Subcutaneous abdominal adipose tissue (tissue), 5 donors: ENCODE data around the gene C1QTNF3.
A peak's percentile ranks its signal among the peaks of the same experiment; 100 is the strongest.
"Not testable (repeated sequence)": the region's sequence is repeated elsewhere in the genome, so short reads cannot be mapped to it uniquely, and the experiment has no call there.

Experiments used
- H3K27ac ChIP-seq: one replicate; pipeline ENCODE4 v1.7.0; 2013; ENCODE audit warnings: low read depth, mild to moderate bottlenecking, inconsistent platforms, low read length, moderate library complexity
- H3K27me3 ChIP-seq, 5 donors: one replicate each; pipeline ENCODE4 v1.7.0; 2013; ENCODE audit warnings: low read length in 5 of 5, inconsistent platforms in 1 of 5; ENCODE audit not compliant: control insufficient read depth in 5 of 5, insufficient read depth in 4 of 5
- H3K36me3 ChIP-seq, 5 donors: one replicate each; pipeline ENCODE4 v1.7.0; 2013; ENCODE audit warnings: low read length in 5 of 5; ENCODE audit not compliant: control insufficient read depth in 5 of 5, insufficient read depth in 5 of 5
- H3K4me1 ChIP-seq, 5 donors: one replicate each; pipeline ENCODE4 v1.7.0; 2013; ENCODE audit warnings: low read length in 5 of 5, mild to moderate bottlenecking in 3 of 5, moderate library complexity in 1 of 5; ENCODE audit not compliant: control insufficient read depth in 5 of 5, insufficient read depth in 5 of 5
- H3K4me3 ChIP-seq, 5 donors: one replicate each; pipeline ENCODE4 v1.7.0; 2013; ENCODE audit warnings: low read length in 5 of 5, low read depth in 1 of 5
- H3K9ac ChIP-seq, 5 donors: one replicate each; pipeline ENCODE4 v1.7.0; 2013; ENCODE audit warnings: low read length in 5 of 5, mild to moderate bottlenecking in 4 of 5, moderate library complexity in 3 of 5
- H3K9me3 ChIP-seq, 5 donors: one replicate each; pipeline ENCODE4 v1.7.0; 2013; ENCODE audit warnings: low read length in 5 of 5; ENCODE audit not compliant: control insufficient read depth in 5 of 5
- donor health status: healthy.
- donor health status: healthy.
- donor health status: healthy.
- donor health status: healthy.
- donor health status: healthy.

Gene C1QTNF3

DNA sequence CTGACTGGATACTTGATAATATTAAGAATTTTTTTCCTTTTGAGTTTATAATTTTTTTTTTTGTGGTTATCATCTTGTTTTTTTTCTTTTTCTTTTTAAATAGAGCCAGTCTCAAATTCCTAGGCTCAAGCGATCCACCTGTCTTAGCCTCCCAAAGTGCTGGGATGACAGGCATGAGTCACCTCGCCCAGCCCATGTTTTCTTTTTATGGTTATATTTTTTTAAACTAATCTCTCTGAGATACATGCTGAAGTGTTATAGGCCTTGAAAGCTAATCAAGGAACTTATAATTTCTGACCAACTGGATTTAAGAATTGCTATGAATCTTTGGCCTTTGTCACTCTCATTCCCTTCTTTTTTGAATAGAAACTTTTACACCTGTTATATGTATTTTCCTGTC, 28.4 kb downstream of the C1QTNF3 start:
- Histone ChIP-seq H3K27me3 (no peaks in the 10 kb centered on the region), H3K9me3 (no peaks in the 10 kb centered on the region), H3K4me3 (no peak overlapping the region), H3K27ac (no peak overlapping the region), H3K36me3 (no peaks in the 10 kb centered on the region), H3K4me1 (peaks cover 0 to 17% (median 12%) of the 10 kb centered on the region in 5 donors), H3K9ac (no peak overlapping the region)

DNA sequence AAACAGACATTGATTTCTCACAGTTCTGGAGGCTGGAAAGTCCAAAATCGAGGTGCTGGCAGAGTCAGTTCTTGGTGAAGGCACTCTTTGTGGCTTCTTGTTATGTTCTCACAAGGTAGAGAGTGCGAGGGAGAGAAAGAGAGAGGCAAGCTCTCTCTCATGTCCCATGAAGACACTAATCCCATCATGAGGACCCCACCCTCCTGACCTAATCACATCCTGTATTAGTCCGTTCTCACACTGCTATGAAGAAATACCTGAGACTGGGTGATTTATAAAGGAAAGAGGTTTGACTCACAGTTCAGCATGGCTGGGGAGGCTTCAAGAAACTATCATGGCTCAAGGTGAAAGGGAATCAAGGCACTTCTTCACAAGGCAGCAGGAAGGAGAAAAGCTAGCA, 29.5 kb downstream of the C1QTNF3 start:
- H3K27me3 ChIP-seq, result no peaks in the 10 kb centered on the region
- no peaks in the 10 kb centered on the region for H3K9me3 ChIP-seq
- H3K4me1 ChIP-seq, result peaks cover 0 to 22% (median 17%) of the 10 kb centered on the region in 5 donors
- no peak overlapping the region for H3K9ac ChIP-seq
- H3K36me3 ChIP-seq, result no peaks in the 10 kb centered on the region
- H3K4me3 ChIP-seq, result no peak overlapping the region
- H3K27ac ChIP-seq, result no peak overlapping the region

DNA sequence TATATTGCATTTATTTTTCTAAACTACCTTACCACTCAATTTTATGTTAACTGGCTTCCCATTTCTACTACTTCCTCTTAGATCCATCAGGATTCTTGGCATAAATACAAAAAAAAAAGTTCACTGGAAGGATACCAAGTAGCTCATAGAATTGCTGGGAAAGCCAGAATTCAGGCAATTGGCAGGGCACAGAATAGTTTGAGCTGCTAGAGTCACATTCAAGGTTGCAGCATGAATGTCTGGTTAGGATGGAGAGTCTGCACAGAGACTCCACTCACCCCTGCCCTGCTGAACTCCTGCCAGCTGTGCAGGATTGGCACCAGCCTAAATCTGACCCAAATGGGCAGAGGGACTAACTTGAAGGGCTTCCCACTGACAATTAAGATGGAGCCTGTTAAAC, 30.2 kb downstream of the C1QTNF3 start:
- Histone ChIP-seq H3K36me3 (no peaks in the 10 kb centered on the region), H3K27ac (no peak overlapping the region), H3K9me3 (no peaks in the 10 kb centered on the region), H3K27me3 (no peaks in the 10 kb centered on the region), H3K4me1 (peaks cover 0 to 25% (median 20%) of the 10 kb centered on the region in 5 donors), H3K9ac (no peak overlapping the region), H3K4me3 (no peak overlapping the region)

GRCh38 chr5:34011536-34011935, 31.5 kb downstream of the C1QTNF3 start:
- Histone ChIP-seq H3K27me3 (no peaks in the 10 kb centered on the region), H3K9me3 (no peaks in the 10 kb centered on the region), H3K4me3 (no peak overlapping the region), H3K36me3 (no peaks in the 10 kb centered on the region), H3K27ac (no peak overlapping the region), H3K9ac (no peak overlapping the region), H3K4me1 (peaks cover 6 to 32% (median 30%) of the 10 kb centered on the region in 5 donors)

- H3K27me3 ChIP-seq, H3K9me3 ChIP-seq, H3K36me3 ChIP-seq, H3K9ac ChIP-seq, H3K27ac ChIP-seq, H3K4me3 ChIP-seq: not testable (repeated sequence)
- peaks cover 6 to 36% (median 32%) of the 10 kb centered on the region in 5 donors for H3K4me1 ChIP-seq
These were observed 32.9 kb downstream of the C1QTNF3 start for GRCh38 chr5:34010146-34010545.

GRCh38 chr5:34009610-34010009, 33.4 kb downstream of the C1QTNF3 start:
- Histone ChIP-seq H3K9me3 (no peaks in the 10 kb centered on the region), H3K27ac (no peak overlapping the region), H3K4me3 (no peak overlapping the region), H3K27me3 (no peaks in the 10 kb centered on the region), H3K4me1 (peaks cover 6 to 36% (median 32%) of the 10 kb centered on the region in 5 donors), H3K9ac (no peak overlapping the region), H3K36me3 (peaks cover 0 to under 1% (median 0%) of the 10 kb centered on the region in 5 donors)

DNA sequence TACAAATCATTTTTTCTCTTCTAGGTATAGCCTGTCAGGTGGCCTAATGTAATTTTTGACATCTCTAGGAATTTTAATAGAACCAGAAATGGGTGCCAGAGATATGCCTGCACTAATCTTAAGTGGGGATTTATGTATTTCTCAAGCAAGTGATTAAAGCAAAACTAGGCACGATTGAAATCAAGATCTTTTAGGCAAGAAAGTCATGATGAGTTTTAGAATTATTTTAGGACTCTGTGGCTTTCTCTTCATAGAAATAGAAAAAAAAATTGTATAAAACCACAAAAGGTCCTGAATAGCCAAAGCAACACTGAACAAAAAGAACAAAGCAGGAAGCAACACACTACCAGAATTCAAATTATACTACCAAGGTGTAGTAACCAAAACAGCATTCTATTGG, 34.2 kb downstream of the C1QTNF3 start:
- peak overlapping the region; percentile 79 to 99 (median 96) for H3K4me3 ChIP-seq

DNA sequence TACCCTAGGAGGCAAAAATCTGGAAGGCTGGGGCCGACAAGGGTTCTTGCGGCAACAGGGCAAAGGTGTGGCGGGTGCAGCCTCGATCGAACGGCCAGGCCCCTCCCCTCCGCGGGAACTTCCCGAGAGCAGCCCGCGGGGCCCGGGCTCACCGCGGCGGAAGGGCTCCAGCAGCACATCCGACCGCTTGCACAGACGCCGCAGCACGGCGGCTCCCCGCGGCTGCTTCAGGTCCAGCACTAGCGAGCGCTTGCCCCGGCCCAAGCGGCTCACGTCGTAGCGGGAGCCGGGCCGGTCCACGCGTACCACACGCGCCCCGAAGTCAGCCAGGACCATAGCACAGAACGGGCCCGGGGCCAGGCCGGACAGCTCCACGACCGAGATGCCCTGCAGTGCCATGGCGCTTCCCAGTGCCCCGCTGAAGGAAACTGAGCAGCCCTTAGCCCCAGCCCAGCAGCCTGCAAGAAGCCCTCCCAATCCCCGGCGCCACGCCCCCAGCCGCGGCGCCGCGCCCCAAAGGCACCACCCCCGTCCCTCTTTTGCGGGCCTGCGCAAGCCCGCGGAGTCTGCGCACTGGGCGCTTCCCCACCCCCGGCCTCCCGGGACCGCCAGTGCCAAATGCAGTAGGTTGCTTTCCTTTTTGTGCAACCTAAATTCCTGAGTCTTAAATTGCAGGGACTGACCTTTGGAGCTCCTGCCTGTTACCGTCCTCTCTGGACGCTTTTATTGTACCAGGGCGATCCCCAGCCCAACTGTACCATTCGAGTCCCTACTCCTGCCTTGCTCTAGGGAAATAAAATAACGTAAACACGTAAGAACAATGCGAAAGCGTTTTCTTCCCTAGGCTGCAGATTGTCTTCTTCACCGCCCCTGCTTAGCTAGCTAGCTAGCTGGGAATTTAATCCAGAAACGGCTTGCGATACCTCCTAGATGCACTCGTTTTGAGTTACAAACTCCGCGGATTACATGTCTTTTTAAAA, 35.1 kb downstream of the C1QTNF3 start, which contains the start of gene AMACR:
Gene AMACR, minus strand, starts transcription at position 430 of the 980 bp plus-strand sequence. Its CDS starts 31 bp downstream, at position 399.
- Histone ChIP-seq H3K27me3 (no peaks in the 10 kb centered on the region), H3K36me3 (peaks cover 5 to 16% (median 9%) of the 10 kb centered on the region in 5 donors), H3K9me3 (no peaks in the 10 kb centered on the region), H3K4me1 (peaks cover 6 to 34% (median 30%) of the 10 kb centered on the region in 5 donors), H3K4me3 (peak within 1 kb of the TSS; percentile 79 to 99 (median 96)), H3K9ac (peak within 1 kb of the TSS; percentile 78 to 94 (median 86)), H3K27ac (peak within 1 kb of the TSS; percentile 89)

More for the DNA sequence above, 34.2 kb downstream of the C1QTNF3 start:
- H3K27ac ChIP-seq, result peak overlapping the region; percentile 89
- peak overlapping the region in 4 of 5 donors; percentile 21 to 94 (median 82) for H3K9ac ChIP-seq
- no peaks in the 10 kb centered on the region for H3K27me3 ChIP-seq
- H3K4me1 ChIP-seq, result peaks cover 6 to 36% (median 32%) of the 10 kb centered on the region in 5 donors
- H3K36me3 ChIP-seq, result peaks cover 0 to 7% (median 3%) of the 10 kb centered on the region in 5 donors
- H3K9me3 ChIP-seq, result no peaks in the 10 kb centered on the region

DNA sequence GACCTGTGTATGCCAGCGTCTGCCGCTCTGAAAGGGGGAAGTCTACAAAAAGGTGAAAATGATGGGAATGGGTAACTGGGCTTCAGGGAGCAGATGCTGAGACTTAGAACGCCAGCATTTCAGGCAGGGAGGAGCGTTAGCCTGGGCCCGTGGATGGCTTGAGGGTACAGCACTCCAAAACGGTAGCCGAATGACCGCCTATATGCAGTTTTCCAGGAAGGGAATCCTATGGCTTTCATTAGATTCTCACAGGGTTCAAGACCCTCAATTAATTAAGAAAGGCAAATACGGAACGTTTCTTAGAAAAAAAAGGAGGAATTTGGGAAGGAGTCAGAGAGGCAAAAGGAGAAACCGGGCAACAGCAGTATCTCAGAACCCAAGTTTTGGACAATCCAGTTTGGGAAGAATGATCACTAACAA, 35.8 kb downstream of the C1QTNF3 start:
- Histone ChIP-seq H3K9me3 (no peaks in the 10 kb centered on the region), H3K4me1 (peaks cover 6 to 27% (median 26%) of the 10 kb centered on the region in 5 donors), H3K36me3 (peaks cover 5 to 23% (median 11%) of the 10 kb centered on the region in 5 donors), H3K4me3 (peak overlapping the region; percentile 76 to 99 (median 90)), H3K27ac (peak overlapping the region; percentile 89), H3K27me3 (no peaks in the 10 kb centered on the region), H3K9ac (peak overlapping the region; percentile 78 to 94 (median 86))

- Histone ChIP-seq H3K9ac (no peak overlapping the region), H3K36me3 (peaks cover 5 to 34% (median 11%) of the 10 kb centered on the region in 5 donors), H3K9me3 (no peaks in the 10 kb centered on the region), H3K4me1 (peaks cover 6 to 20% (median 20%) of the 10 kb centered on the region in 5 donors), H3K27ac (no peak overlapping the region), H3K4me3 (no peak overlapping the region), H3K27me3 (no peaks in the 10 kb centered on the region)
These were observed 37.3 kb downstream of the C1QTNF3 start for GRCh38 chr5:34005681-34006080.
